Breast epithelium (tissue), 4 donors: ENCODE measurements around the gene GAPDHS. TPM values are rescaled to one million over a fixed set of nuclear protein-coding genes. Genes with fewer than 3 reads are reported as not detected.

Source experiments
- DNase-seq, 2 donors: peaks; one replicate each; pipeline ENCODE4 v3.0.0-alpha.2; 2019; ENCODE audit warnings: low spot score in 2 of 2
- H3K27ac ChIP-seq, 2 donors: fragments of 200-600 bp; sonication (generic) in 1 of 2; one replicate each; pipeline ENCODE4 v1.5.1; 2016 to 2019; ENCODE audit warnings: mild to moderate bottlenecking in 1 of 2
- H3K27me3 ChIP-seq, 2 donors: fragments of 200-600 bp; sonication (generic) in 1 of 2; one replicate each; pipeline versions ENCODE4 v1.5.1 to v1.6.0; 2017 to 2019; ENCODE audit warnings: control low read depth in 1 of 2, mild to moderate bottlenecking in 1 of 2
- H3K36me3 ChIP-seq: fragments of 200-600 bp; one replicate; pipeline ENCODE4 v1.5.1; 2019
- H3K4me1 ChIP-seq, 2 donors: fragments of 200-600 bp; sonication (generic); one replicate each; pipeline ENCODE4 v1.5.1; 2016 to 2019; ENCODE audit warnings: control low read depth in 1 of 2
- H3K4me3 ChIP-seq, 3 donors: fragments of 200-600 bp; sonication (generic); 1 replicate in 2 of 3; 2 replicates in 1 of 3; pipeline ENCODE4 v1.5.1; 2016 to 2019; ENCODE audit warnings: mild to moderate bottlenecking in 3 of 3, moderate library complexity in 2 of 3
- H3K9me3 ChIP-seq, 2 donors: fragments of 200-600 bp; sonication (generic) in 1 of 2; one replicate each; pipeline ENCODE4 v1.5.1; 2016 to 2019; ENCODE audit warnings: control low read depth in 1 of 2
- CTCF ChIP-seq, 3 donors: fragments of 450-650 bp; IDR thresholded peaks; one replicate each; pipeline ENCODE4 v1.5.1; 2016 to 2017; ENCODE audit warnings: antibody characterized with exemption in 3 of 3, mild to moderate bottlenecking in 3 of 3, moderate library complexity in 3 of 3
- POLR2A ChIP-seq: fragments of 450-650 bp; IDR thresholded peaks from one replicate; pipeline ENCODE4 v1.6.1; 2016; ENCODE audit warnings: antibody characterized with exemption, mild to moderate bottlenecking, moderate library complexity
- POLR2AphosphoS5 ChIP-seq, 3 donors: sonication (generic); formaldehyde crosslinking; IDR thresholded peaks; one replicate each; pipeline ENCODE4 v1.6.1; 2017; ENCODE audit warnings: antibody characterized with exemption in 3 of 3
- intact Hi-C: fragments of 100-400 bp; cut with DNase I; formaldehyde crosslinking; loops from one replicate; pipeline ENCODE4 v1.15.1; 2023; ENCODE audit warnings: low total_unique reads
- total RNA-seq, 3 donors: library from RNA; depleted of rRNA; stranded (reverse); fragments of >200 nt; gene quantifications; one replicate each; pipeline ENCODE4 v1.1.0, GENCODE V29; 2016

Gene GAPDHS
- total RNA-seq, 3 donors from 2014 or later: not detected

- H3K4me1 ChIP-seq: no peaks in the 10 kb centered on the region
- H3K36me3 ChIP-seq: no peaks in the 10 kb centered on the region
- H3K27ac ChIP-seq: no peak overlapping the region
- peak in 1 of 2 donors; percentile 72 for DNase-seq
- H3K4me3 ChIP-seq: peak overlapping the region; percentile 20 to 67 (median 49)
- intact Hi-C loops: no loop called here
- peaks cover 3 to 40% of the 10 kb centered on the region in 2 donors for H3K27me3 ChIP-seq
- TF ChIP-seq CTCF (IDR thresholded peaks at IDR 0.05) (no peak), POLR2A (no peak), POLR2AphosphoS5 (IDR thresholded peaks at IDR 0.05) (no peak)
- no peaks in the 10 kb centered on the region for H3K9me3 ChIP-seq
These were observed 24.5 kb downstream of the GAPDHS start for GRCh38 chr19:35557539-35558399.

GRCh38 chr19:35558400-35559280 is 25.4 kb downstream of the GAPDHS start:
- peak overlapping the region; percentile 20 to 67 (median 49) for H3K4me3 ChIP-seq
- peaks cover 3 to 40% of the 10 kb centered on the region in 2 donors for H3K27me3 ChIP-seq
- DNase-seq: no peak
- no peaks in the 10 kb centered on the region for H3K4me1 ChIP-seq
- TF ChIP-seq POLR2AphosphoS5 (IDR thresholded peaks at IDR 0.05): no peak
- TF ChIP-seq POLR2A: no peak
- no peak for TF ChIP-seq CTCF (IDR thresholded peaks at IDR 0.05)
- no peaks in the 10 kb centered on the region for H3K9me3 ChIP-seq
- intact Hi-C loops: no loop called here
- no peak overlapping the region for H3K27ac ChIP-seq
- no peaks in the 10 kb centered on the region for H3K36me3 ChIP-seq

DNA sequence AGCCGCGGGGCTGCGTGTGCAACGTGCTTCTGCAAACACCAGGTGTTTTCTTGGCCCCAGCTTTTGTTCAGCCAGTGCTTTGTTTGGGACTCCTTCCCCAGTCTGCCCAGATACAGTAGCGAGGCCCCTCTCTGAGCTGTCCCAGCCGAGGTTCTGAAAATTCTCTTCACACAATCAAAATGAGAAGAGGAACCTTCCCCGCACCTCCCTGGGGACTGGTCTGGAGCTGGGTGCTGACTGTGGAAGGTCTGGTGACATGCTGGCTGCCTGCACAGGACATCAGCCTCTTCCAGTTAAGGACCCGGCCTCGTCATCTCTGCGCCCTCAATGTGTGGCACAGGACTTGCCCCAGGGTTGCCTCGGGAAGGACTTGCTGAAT is 26.0 kb downstream of the GAPDHS start:
- TF ChIP-seq POLR2AphosphoS5 (IDR thresholded peaks at IDR 0.05) (no peak), POLR2A (no peak), CTCF (IDR thresholded peaks at IDR 0.05) (no peak)
- no peaks in the 10 kb centered on the region for H3K4me1 ChIP-seq
- H3K27ac ChIP-seq: no peak overlapping the region
- no peaks in the 10 kb centered on the region for H3K36me3 ChIP-seq
- no peaks in the 10 kb centered on the region for H3K9me3 ChIP-seq
- peaks cover 3 to 40% of the 10 kb centered on the region in 2 donors for H3K27me3 ChIP-seq
- no peak overlapping the region for H3K4me3 ChIP-seq
- intact Hi-C loops: no loop called here
- DNase-seq: no peak

DNA sequence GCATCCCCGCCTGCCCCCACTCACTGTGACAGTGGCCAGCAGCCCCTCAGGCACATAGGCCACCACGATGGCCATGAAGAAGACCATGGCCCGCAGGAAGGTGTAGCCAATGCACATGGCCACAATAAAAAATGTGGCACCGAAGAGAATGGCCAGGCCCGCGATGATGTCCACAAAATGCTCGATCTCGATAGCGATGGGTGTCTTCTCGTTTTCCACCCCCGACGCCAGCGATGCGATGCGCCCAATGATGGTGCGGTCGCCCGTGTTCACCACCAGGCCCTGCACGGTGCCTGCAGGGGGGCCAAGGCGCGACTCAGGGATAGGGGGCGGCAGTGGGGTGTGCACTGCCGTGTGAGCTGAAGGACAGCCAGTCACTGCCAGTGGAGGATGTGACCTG is 26.5 kb downstream of the GAPDHS start:
- Histone ChIP-seq H3K27me3 (peaks cover 3 to 44% of the 10 kb centered on the region in 2 donors), H3K4me1 (no peaks in the 10 kb centered on the region), H3K9me3 (no peaks in the 10 kb centered on the region), H3K4me3 (no peak overlapping the region), H3K36me3 (no peaks in the 10 kb centered on the region), H3K27ac (no peak overlapping the region)
- DNase-seq: no peak
- TF ChIP-seq POLR2AphosphoS5 (IDR thresholded peaks at IDR 0.05): no peak
- no peak for TF ChIP-seq CTCF (IDR thresholded peaks at IDR 0.05)
- TF ChIP-seq POLR2A: no peak
- intact Hi-C loops: no loop called here

DNA sequence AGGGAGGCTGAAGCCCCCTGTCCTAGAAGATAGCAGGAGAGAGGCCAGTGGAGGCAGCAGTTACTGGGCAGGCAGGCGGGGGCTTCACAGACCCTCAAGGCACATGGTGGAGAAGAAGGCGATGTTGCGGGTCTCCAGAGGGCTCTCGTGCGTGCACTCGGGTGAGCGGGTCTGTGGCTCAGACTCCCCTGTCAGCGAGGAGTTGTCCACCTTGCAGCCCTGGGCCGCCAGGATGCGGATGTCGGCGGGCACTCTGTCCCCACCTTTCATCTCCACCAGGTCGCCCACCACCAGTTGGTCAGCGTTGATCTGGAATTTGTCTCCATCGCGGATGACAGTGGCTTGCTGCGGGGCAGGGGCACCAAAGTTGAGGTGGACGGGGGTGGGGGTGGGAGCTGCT is 27.0 kb downstream of the GAPDHS start:
- Histone ChIP-seq H3K4me1 (no peaks in the 10 kb centered on the region), H3K9me3 (no peaks in the 10 kb centered on the region), H3K27ac (no peak overlapping the region), H3K36me3 (no peaks in the 10 kb centered on the region), H3K4me3 (no peak overlapping the region), H3K27me3 (peaks cover 3 to 44% of the 10 kb centered on the region in 2 donors)
- TF ChIP-seq POLR2A (no peak), POLR2AphosphoS5 (IDR thresholded peaks at IDR 0.05) (no peak), CTCF (IDR thresholded peaks at IDR 0.05) (no peak)
- no peak for DNase-seq
- intact Hi-C loops: no loop called here
